A673 (cell line): ENCODE data around the gene GULP1.

Source experiments
- CTCF ChIP-seq: fragments of 300-800, 200-600 bp; sonication (generic); conservative IDR thresholded peaks from 2 replicates; pipeline ENCODE4 v1.5.1; 2017; ENCODE audit warnings: low read depth, mild to moderate bottlenecking, antibody characterized with exemption, low read length, moderate library complexity, mixed read lengths
- EZH2 ChIP-seq: fragments of 200-600 bp; sonication (generic); IDR thresholded peaks from 2 replicates; pipeline ENCODE4 v1.6.1; 2017; ENCODE audit warnings: borderline replicate concordance, low read depth, mild to moderate bottlenecking, mixed read lengths, antibody characterized with exemption, low read length; ENCODE audit not compliant: poor library complexity, severe bottlenecking

GRCh38 chr2:188318161-188318749, 26.6 kb downstream of the GULP1 start:
- no peak for TF ChIP-seq EZH2
- no peak for TF ChIP-seq CTCF
